HS-5 (cell line): ENCODE results near the gene LEUTX.

Source experiments
- DNase-seq: peaks from one replicate; pipeline ENCODE4 v3.0.0-alpha.2; 2012; ENCODE audit warnings: low read depth

LEUTX gene

GRCh38 chr19:39824143-39825092 is 45.8 kb downstream of the LEUTX start:
- peak; percentile 16 for DNase-seq

DNA sequence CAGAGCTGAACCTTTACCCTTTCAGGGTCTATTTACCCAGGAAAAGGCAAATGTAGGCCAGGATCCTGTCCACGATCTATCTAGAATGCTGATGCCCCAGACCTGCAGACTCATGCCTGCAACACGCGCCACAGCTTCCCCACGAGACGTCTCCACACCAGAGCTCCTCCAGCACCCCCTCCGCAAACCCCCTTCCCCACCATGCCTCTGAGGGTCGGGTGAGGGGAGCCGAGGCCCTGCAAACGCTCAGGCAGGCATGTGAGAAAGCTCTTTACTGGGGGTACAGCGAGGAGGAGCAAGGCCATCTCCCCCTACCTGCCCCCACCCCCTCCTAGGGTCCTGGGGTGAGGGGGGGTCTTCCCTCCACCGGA is 46.4 kb downstream of the LEUTX start:
- no peak for DNase-seq

- no peak for DNase-seq
Measured at GRCh38 chr19:39825531-39826076, 47.0 kb downstream of the LEUTX start.

DNA sequence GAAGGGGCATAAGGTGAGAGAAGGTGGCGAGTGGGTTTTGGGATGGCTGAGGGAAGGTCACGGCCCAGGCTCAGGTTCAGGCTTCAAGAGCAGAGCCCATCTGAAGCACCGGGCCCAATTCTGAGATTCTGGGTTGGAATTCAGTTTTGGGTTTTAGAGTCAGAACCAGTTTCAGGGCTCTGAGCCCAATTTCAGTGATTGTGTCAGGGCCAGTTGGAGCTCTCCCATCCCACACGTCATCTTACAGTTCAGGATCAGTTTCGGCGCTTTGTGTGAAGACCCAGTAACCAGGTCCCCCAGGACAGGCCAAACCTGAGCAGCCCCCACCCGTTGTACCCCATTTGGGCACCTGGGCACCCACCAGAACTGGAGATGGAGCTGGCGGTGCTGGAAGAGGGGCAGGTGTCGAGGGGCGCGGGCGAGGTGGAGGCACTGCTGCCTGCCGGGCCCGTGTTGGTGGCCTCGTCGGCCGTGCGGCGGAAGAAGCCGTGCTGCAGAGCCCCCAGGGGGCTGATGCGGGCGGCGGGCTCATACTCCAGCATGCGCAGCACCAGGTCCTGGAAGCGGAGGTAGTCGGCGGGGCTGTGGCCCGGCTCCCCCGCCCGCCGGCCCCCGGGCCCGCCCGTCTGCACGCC is 47.8 kb downstream of the LEUTX start:
- no peak for DNase-seq

DNA sequence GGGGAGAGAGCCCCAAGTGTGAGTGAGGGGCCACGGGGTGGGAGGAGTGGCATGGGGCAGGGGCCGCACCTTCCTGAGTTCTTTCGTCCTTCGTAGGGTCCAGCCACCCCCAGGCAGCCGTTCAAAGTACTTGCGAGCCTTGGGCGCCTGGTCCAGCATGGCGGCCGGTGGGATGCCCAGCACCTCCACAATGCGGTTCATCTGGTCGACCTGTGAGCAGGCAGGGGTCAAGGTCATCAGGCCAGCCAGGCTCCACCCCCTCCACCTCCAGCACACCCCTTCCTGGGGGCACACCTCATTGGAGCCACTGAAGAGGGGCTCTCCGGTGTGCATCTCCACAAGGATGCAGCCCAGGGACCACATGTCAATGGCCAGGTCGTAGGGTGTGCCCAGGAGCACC is 48.6 kb downstream of the LEUTX start:
- no peak for DNase-seq

- DNase-seq = no peak
Measured at GRCh38 chr19:39828015-39828653, 49.5 kb downstream of the LEUTX start.

DNA sequence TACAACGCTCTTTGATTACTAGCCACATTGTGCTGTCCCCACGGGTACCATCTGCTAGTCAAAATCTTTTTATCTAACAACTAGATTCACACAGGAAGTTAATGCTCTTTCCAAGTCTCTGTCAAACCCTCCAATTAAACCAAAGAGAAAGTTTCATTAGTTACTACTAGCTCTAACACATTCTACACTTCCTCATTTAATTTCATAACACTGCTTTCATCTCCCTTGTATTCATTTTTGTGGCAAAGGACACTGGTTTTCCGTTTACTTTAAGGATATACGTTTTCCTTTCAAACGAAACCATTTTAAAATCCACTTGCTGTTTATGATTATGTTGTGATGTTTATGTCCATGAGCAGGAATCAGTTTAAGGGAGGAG is 50.0 kb downstream of the LEUTX start:
- no peak for DNase-seq

DNA sequence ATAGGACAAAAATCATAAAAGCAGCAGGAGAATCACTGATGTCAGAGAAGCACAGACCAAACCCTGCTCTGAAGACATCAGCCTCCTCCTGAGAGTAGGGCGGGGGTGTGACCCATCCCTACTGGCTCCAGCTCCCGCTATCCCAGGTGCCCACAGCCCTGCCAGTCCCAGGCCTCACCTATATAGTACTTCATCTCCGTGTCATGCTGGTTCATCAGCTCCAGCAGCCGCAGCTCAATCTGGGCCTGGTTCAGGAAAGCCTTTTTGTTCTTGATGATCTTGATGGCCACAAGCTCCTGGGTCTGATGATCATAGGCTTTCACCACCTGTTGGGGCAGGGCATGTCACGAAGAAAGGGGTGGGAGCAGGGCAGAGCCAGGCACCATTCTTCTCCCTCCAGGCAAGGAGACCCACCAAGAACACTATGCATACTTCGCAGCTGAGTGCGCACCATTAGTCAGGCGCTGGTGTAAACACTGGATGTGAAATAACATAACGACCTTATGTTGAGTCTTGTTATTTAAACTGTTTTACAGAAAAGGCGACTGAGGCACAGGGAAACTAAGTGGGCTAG is 51.1 kb downstream of the LEUTX start:
- no peak for DNase-seq

DNA sequence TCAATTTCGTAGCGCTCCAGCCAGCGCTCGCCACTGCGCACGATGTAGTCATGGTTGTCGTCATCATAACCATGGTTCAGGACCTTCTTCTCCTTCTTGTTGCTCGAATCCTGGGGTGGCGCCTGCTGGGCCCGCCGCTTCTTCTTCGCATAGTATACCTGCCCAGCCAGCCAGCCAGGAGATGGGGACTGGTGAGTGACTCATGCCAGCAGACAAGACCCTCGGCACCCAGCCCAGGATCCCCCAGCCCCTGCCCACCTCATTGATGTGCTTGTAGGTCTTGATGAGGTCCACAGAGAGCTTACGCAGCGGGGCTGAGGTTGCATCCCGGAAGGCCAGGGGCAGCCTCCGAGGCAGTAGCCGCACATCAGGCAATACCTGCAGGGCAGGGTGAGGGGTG is 51.8 kb downstream of the LEUTX start:
- DNase-seq = no peak

DNA sequence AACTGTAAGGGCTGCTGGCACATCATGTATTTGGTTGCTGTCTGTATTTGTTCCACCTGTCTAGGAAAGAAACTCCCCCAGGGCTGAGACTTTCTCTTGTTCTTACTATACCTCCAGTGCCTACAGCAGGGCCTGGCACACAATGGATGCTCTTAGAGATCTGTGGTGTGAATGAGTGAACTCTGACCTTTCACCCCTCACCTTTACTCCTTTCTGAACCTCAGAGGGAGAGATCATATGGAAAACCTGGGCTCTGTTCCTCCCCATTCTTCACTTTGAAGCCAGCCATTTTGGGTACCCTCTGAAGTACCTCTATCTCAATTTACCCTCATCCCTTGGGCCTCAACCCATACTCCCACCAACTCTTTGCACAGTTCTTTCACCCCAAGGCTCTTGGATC is 52.2 kb downstream of the LEUTX start:
- DNase-seq = no peak

DNA sequence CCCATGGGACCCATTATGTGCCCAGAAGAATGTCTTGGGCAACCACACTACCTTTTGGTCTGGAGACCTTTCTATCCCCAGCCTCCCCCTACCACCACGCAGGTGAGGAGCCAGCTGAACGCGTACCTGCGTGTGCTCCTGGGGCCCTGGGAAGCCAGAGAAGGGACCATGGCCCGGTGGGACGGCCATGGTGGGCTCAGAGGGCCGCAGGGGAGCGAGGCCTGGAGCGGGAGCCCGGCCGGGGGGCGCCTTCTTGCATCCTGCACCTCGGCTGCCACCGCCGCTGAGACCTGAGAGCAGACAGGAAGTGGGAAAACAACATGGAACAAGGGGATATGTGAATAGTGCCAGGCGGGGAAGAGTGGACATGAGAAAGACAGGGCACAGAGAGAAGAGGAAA is 53.0 kb downstream of the LEUTX start:
- DNase-seq = no peak

DNA sequence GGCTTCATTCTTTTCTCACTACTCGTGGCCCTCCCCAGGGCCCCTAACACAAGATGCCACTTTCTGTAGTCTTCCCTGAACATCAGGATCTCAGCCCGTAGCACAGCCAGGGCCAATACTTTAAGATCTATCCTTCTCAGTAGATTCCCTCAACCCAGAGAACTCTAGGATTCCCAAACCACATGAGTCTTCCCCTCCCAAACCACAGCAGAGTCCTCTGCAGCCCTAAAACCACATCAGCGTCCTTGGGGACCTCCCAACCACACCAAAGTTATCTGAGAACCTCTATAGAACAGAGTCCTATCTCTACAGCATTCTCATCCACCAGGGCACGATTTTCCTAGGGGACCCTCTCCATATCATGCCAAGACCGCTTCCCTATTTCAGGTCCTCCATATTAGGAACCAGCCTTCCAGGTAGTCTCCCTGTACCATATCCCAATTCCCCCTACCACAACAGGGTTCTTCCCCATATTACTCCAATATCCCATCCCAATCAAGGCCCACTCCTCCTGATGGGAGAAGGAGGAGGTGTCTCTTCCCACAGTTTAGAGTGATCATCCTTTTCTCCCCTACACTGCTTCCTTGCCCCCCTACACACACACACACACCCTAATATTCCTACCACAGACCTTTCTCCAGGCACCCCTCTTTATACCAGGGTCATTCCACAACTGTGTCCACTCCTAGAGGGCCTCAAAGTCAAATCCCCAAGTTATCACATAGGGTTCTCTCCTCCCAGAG is 53.9 kb downstream of the LEUTX start:
- no peak for DNase-seq

DNA sequence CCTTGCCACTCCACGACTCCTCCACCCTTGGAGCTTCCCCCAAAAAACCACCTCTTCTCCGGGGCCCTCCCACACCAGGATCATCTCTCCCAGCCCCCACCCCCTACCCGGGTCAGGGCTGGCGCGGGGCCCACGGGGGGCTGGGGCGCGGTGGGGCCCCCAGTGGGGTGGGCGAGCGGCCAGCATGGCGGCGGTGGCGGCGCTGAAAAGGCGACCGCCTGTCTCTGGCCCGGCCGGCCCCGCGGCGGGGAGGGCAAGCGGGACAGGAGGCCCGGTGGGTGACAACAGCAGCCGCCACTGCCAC is 54.5 kb downstream of the LEUTX start:
- DNase-seq = no peak

GRCh38 chr19:39833464-39834286 is 55.0 kb downstream of the LEUTX start, which contains the start of gene DYRK1B:
DYRK1B (minus strand) TSS chr19:39834162; CDS start chr19:39831867, 2,295 bp downstream.
- peak; percentile 78 for DNase-seq

- no peak for DNase-seq
Measured at GRCh38 chr19:39834287-39834841, 55.7 kb downstream of the LEUTX start.
